HepG2 (cell line): Measurements from ENCODE around the gene OS9. TPM values are rescaled to one million over a fixed set of nuclear protein-coding genes. Genes with fewer than 3 reads are reported as not detected.

ENCODE experiments used
- CBX5 ChIP-seq: sonication (generic); formaldehyde crosslinking; IDR thresholded peaks from 2 replicates; pipeline ENCODE4 v1.4.0; 2020; ENCODE audit warnings: missing genetic modification reagents, borderline replicate concordance
- CREB1 ChIP-seq, 2 experiments: fragments of 450-650 bp in 1 of 2; IDR thresholded peaks; 2 replicates each; pipeline ENCODE4 v1.6.1; 2016 to 2017; ENCODE audit warnings: control low read depth in 1 of 2, mild to moderate bottlenecking in 1 of 2, missing compliant biosample characterization in 1 of 2, missing genetic modification characterization in 1 of 2
- EP300 ChIP-seq, 3 experiments: sonication (generic) in 1 of 3; formaldehyde crosslinking in 1 of 3; IDR thresholded peaks; 2 replicates each; pipeline versions ENCODE4 v1.5.1 to v1.6.1; 2011 to 2020; ENCODE audit warnings: low read depth in 2 of 3, low read length in 2 of 3, borderline replicate concordance in 1 of 3, improper control_type of control experiment in 1 of 3, mild to moderate bottlenecking in 1 of 3, missing genetic modification reagents in 1 of 3, moderate library complexity in 1 of 3
- HIVEP1 ChIP-seq: sonication (generic); formaldehyde crosslinking; IDR thresholded peaks from 2 replicates; pipeline ENCODE4 v1.4.0; 2020; ENCODE audit warnings: mild to moderate bottlenecking, missing genetic modification reagents
- KLF9 ChIP-seq: IDR thresholded peaks from 2 replicates; pipeline ENCODE4 v1.6.1; 2016; ENCODE audit warnings: low read depth
- MBD4 ChIP-seq: IDR thresholded peaks from 2 replicates; pipeline ENCODE4 v1.6.1; 2012; ENCODE audit warnings: low read length, inconsistent platforms, borderline replicate concordance
- MYPOP ChIP-seq: sonication (generic); formaldehyde crosslinking; IDR thresholded peaks from 2 replicates; pipeline ENCODE4 v1.8.1; 2023; ENCODE audit warnings: mild to moderate bottlenecking, moderate library complexity, missing genetic modification reagents
- NCOA5 ChIP-seq: sonication (generic); formaldehyde crosslinking; IDR thresholded peaks from 2 replicates; pipeline ENCODE4 v1.4.0; 2020; ENCODE audit warnings: missing genetic modification reagents
- NKX3-1 ChIP-seq: sonication (generic); formaldehyde crosslinking; IDR thresholded peaks from 2 replicates; pipeline ENCODE4 v1.5.0; 2020; ENCODE audit warnings: missing genetic modification reagents
- SP2 ChIP-seq: sonication (generic); formaldehyde crosslinking; IDR thresholded peaks from 2 replicates; pipeline ENCODE4 v1.5.1; 2020; ENCODE audit warnings: mild to moderate bottlenecking, missing genetic modification reagents
- UBTF ChIP-seq: sonication (generic); formaldehyde crosslinking; IDR thresholded peaks from 2 replicates; pipeline ENCODE4 v1.4.0; 2020; ENCODE audit warnings: mild to moderate bottlenecking, missing genetic modification reagents
- ZBTB10 ChIP-seq: sonication (generic); formaldehyde crosslinking; IDR thresholded peaks from 2 replicates; pipeline ENCODE4 v1.4.0; 2020; ENCODE audit warnings: missing genetic modification reagents, borderline replicate concordance
- ZNF10 ChIP-seq: sonication (generic); formaldehyde crosslinking; IDR thresholded peaks from 2 replicates; pipeline ENCODE4 v1.4.0; 2020; ENCODE audit warnings: mild to moderate bottlenecking, low read depth, missing genetic modification reagents, borderline replicate concordance
- ZNF235 ChIP-seq: sonication (generic); formaldehyde crosslinking; IDR thresholded peaks from 2 replicates; pipeline ENCODE4 v1.8.1; 2023; ENCODE audit warnings: mild to moderate bottlenecking, missing genetic modification reagents, borderline replicate concordance
- ZNF383 ChIP-seq: sonication (generic); formaldehyde crosslinking; IDR thresholded peaks from 2 replicates; pipeline ENCODE4 v1.4.0; 2020; ENCODE audit warnings: missing genetic modification reagents, mild to moderate bottlenecking, borderline replicate concordance
- ZNF431 ChIP-seq: sonication (generic); formaldehyde crosslinking; IDR thresholded peaks from 2 replicates; pipeline ENCODE4 v1.9.0; 2022; ENCODE audit warnings: missing genetic modification reagents, low read depth, mild to moderate bottlenecking, borderline replicate concordance
- ZNF556 ChIP-seq: sonication (generic); formaldehyde crosslinking; IDR thresholded peaks from 2 replicates; pipeline ENCODE4 v1.4.0; 2020; ENCODE audit warnings: mild to moderate bottlenecking, missing genetic modification reagents, borderline replicate concordance
- ZNF557 ChIP-seq: sonication (generic); formaldehyde crosslinking; IDR thresholded peaks from 2 replicates; pipeline ENCODE4 v1.4.0; 2020; ENCODE audit warnings: missing genetic modification reagents
- ZNF652 ChIP-seq: IDR thresholded peaks from 2 replicates; pipeline ENCODE4 v1.6.1; 2016; ENCODE audit warnings: low read depth, borderline replicate concordance
- ZNF766 ChIP-seq: sonication (generic); formaldehyde crosslinking; IDR thresholded peaks from 2 replicates; pipeline ENCODE4 v1.5.0; 2020; ENCODE audit warnings: missing genetic modification reagents, borderline replicate concordance
- ZNF850 ChIP-seq: sonication (generic); formaldehyde crosslinking; conservative IDR thresholded peaks from 2 replicates; pipeline ENCODE4 v1.9.0; 2021; ENCODE audit warnings: mild to moderate bottlenecking, missing genetic modification reagents
- ZNF879 ChIP-seq: sonication (generic); formaldehyde crosslinking; IDR thresholded peaks from 2 replicates; pipeline ENCODE4 v1.8.1; 2023; ENCODE audit warnings: missing genetic modification reagents
- polyA plus RNA-seq, 8 experiments: library from polyadenylated mRNA; depleted of rRNA in 3 of 8; stranded (reverse) in 7 of 8; unstranded in 1 of 8; fragments of >200 nt; fragmentation: Illumina TruSeq in 4 of 8; extraction: Trizol in 4 of 8; gene quantifications; 2 replicates each; pipeline versions ENCODE4 v1.2.1 to v1.2.3, GENCODE V29; 2011 to 2016; ENCODE audit warnings: low read depth in 4 of 8, missing spikeins in 1 of 8, mixed read lengths in 1 of 8; ENCODE audit not compliant: insufficient read depth in 1 of 8
- total RNA-seq, 5 experiments: library from RNA; depleted of rRNA; stranded (reverse); fragments of >200 nt; fragmentation: Illumina TruSeq; extraction: Trizol; gene quantifications; 2 replicates each; pipeline ENCODE4 v1.2.3, GENCODE V29; 2016; ENCODE audit warnings: low read depth in 1 of 5

The OS9 gene
- total and polyA plus RNA-seq, 2 of the 13 experiments (the other 11 are each of a cell fraction or from before 2014, with no cell fraction given), result 156 to 206 TPM

GRCh38 chr12:57751788-57752667, 58.1 kb downstream of the OS9 start, which contains the start of gene CDK4 (continued):
- peak; percentile 82 for TF ChIP-seq UBTF (CRISPR knock-in tag)
- peak; percentile 93 for TF ChIP-seq HIVEP1 (CRISPR knock-in tag)
- no peak for TF ChIP-seq ZNF10 (CRISPR knock-in tag)
- no peak for TF ChIP-seq MBD4
- TF ChIP-seq ZNF383, result peak; percentile 28; the same call in 1 of the 2 replicates
- peak; percentile 33 to 73; a peak in 3 of 4 replicates for TF ChIP-seq EP300 (IDR thresholded peaks at IDR 0.05; ENCODE audit: low read depth in 2 of 2, low read length in 2 of 2)
- TF ChIP-seq EP300 (CRISPR knock-in tag; IDR thresholded peaks at IDR 0.05; ENCODE audit: borderline replicate concordance), result peak; percentile 78; the same call in 1 of the 2 replicates
- peak; percentile 96 for TF ChIP-seq ZNF556 (CRISPR knock-in tag)
- TF ChIP-seq KLF9, result peak; percentile 36; the same call in 1 of the 2 replicates
- no peak; the same call in 1 of the 2 replicates for TF ChIP-seq MYPOP (CRISPR knock-in tag)
- peak; percentile 87 for TF ChIP-seq CREB1 (IDR thresholded peaks at IDR 0.05)
- TF ChIP-seq CREB1 (CRISPR knock-in tag; IDR thresholded peaks at IDR 0.05), result peak; percentile 75
- TF ChIP-seq ZNF557 (CRISPR knock-in tag), result no peak
- TF ChIP-seq NKX3-1 (CRISPR knock-in tag), result no peak
- no peak for TF ChIP-seq ZBTB10 (CRISPR knock-in tag)
- 0 out of 2 replicates have a peak, but pooled peaks have one; percentile 56 for TF ChIP-seq ZNF879 (CRISPR knock-in tag)
- TF ChIP-seq NCOA5, result no peak
- 0 out of 2 replicates have a peak, but pooled peaks have one; percentile 18 for TF ChIP-seq ZNF652 (CRISPR knock-in tag)
- TF ChIP-seq ZNF766, result peak; percentile 92; the same call in 1 of the 2 replicates
- no peak for TF ChIP-seq ZNF850 (CRISPR knock-in tag)
- TF ChIP-seq CBX5 (CRISPR knock-in tag), result peak; percentile 43; the same call in 1 of the 2 replicates
- TF ChIP-seq SP2 (CRISPR knock-in tag), result peak; percentile 76
- peak; percentile 30; the same call in 1 of the 2 replicates for TF ChIP-seq ZNF431
- peak; percentile 59; the same call in 1 of the 2 replicates for TF ChIP-seq ZNF235 (CRISPR knock-in tag)
